Astrocyte of the spinal cord (primary cell): ENCODE measurements around the gene FAM13C.
"Not testable (repeated sequence)": the region's sequence is repeated elsewhere in the genome, so short reads cannot be mapped to it uniquely, and the experiment has no call there.

Experiments used
- DNase-seq: peaks from one replicate; pipeline ENCODE4 v3.0.0; 2011; ENCODE audit warnings: low read depth, low spot score
- H3K4me3 ChIP-seq: 2 replicates; pipeline ENCODE4 v1.5.1; 2011; ENCODE audit warnings: low read depth, mild to moderate bottlenecking, low read length, moderate library complexity
- in situ Hi-C: cut with HindIII; loops from 2 replicates; pipeline ENCODE4 v1.10.0; 2017; ENCODE audit warnings: low sequenced_read_pairs
- TF ChIP-seq, protein P1 (sequence below): IDR thresholded peaks from 2 replicates; pipeline ENCODE4 v1.5.1; 2012; ENCODE audit warnings: low read depth, mild to moderate bottlenecking, low read length, inconsistent platforms

Gene FAM13C

DNA sequence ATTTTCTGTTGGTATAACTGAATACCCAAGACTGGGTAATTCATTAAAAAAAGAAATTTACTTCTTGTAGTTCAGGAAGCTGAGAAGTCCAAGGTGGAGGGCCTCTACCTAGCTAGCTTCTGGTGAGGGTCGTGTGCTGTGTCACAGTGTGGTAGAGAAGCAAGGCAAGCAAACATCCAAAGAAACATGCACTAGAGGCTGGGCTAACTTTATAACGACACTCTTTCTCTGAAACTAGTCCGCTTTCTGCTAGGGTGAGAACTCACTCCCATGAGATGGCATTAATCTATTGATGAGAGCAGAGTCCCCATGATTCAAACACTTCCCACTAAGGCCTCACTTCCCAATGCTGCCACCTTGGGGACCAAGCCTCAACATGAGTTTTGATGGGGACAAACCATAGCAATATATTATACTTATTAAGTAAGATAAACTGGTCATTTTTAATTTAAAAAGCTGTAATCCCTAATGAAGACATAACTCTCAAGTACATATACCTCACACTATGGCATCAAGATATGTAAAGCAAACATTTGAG is 135.1 kb downstream of the FAM13C start:
- in situ Hi-C loops, result no loop called here
- H3K4me3 ChIP-seq, result no peak overlapping the region
- no peak for DNase-seq
- TF ChIP-seq, protein P1, sequence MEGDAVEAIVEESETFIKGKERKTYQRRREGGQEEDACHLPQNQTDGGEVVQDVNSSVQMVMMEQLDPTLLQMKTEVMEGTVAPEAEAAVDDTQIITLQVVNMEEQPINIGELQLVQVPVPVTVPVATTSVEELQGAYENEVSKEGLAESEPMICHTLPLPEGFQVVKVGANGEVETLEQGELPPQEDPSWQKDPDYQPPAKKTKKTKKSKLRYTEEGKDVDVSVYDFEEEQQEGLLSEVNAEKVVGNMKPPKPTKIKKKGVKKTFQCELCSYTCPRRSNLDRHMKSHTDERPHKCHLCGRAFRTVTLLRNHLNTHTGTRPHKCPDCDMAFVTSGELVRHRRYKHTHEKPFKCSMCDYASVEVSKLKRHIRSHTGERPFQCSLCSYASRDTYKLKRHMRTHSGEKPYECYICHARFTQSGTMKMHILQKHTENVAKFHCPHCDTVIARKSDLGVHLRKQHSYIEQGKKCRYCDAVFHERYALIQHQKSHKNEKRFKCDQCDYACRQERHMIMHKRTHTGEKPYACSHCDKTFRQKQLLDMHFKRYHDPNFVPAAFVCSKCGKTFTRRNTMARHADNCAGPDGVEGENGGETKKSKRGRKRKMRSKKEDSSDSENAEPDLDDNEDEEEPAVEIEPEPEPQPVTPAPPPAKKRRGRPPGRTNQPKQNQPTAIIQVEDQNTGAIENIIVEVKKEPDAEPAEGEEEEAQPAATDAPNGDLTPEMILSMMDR, result no peak

DNA sequence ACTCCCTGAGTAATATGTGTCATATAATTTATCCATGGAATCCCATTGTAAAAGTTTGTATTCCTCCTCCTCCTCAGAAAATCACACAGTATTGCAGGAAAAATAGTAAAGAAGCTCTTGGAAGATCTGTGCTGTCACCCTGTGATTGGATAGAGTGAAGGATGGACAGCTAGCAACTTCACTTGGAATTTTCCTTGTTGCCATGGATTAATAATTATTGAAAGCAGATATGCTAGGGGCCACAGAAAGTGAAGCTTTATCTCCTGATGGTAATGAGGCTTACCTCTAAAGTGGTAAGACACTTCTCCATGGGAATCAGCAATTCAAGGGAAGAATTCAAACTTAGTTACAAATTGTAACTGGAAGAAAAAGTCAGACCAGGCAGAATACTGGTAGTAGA is 137.1 kb downstream of the FAM13C start:
- TF ChIP-seq, protein P1, result no peak
- in situ Hi-C loops, result no loop called here
- no peak for DNase-seq
- no peak overlapping the region for H3K4me3 ChIP-seq

DNA sequence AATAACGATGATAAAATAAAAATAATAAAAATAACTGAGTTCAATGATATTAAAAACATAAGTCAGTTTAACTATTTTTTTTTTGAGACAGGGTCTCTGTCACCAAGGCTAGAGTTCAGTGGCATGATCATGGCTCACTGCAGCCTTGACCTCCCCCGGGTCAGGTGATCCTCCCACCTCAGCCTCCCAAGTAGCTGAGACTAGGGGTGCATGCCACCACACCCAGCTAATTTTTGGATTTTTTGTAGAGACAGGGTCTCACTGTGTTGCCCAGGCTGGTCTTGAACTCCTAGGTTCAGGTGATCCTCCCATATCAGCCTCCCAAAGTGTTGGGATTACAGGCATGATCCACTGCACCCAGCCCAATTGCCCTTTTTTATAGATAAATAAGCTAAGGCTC is 138.8 kb downstream of the FAM13C start:
- in situ Hi-C loops, H3K4me3 ChIP-seq, DNase-seq: not testable (repeated sequence)

DNA sequence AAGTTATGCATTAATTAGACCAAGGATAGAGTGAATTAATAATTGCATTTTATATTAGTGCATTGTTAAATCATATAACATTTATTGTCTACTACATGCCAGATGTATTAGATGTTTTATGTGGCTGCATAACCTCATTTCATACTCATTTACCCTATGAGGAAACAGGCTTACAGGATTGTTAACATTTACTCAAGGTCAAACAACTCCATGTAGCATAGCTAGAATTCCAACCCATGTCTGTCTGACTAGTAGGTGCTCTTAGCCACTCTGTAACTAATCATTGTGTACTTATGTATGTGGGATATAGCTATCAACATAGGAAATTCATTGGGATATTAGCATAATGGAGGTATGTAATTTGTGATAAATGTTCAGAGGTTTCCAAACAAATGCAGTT is 139.6 kb downstream of the FAM13C start:
- DNase-seq, result no peak
- TF ChIP-seq, protein P1, result no peak
- H3K4me3 ChIP-seq, result no peak overlapping the region
- in situ Hi-C loops, result no loop called here

DNA sequence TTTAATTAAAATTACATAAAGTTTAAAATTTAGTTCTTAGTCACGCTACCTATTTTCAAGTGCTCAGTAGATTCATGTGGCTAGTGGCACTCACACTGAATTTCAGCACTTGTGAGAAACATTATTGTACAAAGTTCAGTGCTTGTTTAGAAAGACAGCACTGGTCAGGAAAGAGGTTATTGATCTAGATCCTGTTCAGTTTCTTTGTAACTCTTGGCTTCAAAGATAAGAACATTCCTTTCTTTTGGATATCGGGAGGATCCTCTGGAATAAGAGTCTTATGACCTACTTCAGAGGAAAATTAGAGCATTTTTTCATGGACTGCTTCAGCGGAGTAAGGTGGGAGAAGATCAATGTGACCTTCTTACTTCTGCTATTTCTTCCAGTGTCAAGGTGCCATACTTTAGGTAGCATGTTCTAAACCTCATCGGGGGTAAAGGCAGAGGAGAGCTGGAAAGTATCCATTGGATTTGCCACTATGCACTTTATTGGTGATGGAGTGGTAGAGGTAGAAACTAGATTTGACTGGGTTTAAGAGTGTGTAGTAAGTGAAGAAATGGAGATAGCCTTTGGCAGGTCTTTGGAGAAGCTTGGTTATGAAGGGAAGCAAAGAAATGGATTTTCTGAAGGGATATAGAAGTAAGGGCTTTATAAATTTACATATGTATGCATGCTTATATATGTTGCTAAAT is 146.0 kb downstream of the FAM13C start:
- in situ Hi-C loops, result no loop called here
- no peak overlapping the region for H3K4me3 ChIP-seq
- TF ChIP-seq, protein P1, result no peak
- DNase-seq, result no peak

DNA sequence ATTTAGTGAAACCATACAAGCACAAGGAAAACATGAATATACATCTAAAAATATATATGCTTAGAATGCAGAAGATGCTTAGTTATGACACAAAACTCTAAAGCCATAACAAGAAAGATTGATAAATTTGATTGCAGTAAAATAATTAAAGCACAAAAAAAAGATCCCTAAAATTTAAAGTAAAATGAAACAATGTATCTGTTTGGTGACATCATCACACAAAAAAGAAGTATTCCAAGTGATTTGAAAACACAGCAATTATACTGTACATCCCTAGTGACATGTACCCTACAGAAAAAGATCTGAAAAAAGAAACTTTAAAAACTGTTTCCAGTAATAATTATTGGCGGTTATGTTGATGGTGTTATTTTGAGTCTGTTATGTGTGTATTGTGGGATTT is 148.2 kb downstream of the FAM13C start:
- DNase-seq, result no peak
- TF ChIP-seq, protein P1, result no peak
- in situ Hi-C loops, result no loop called here
- H3K4me3 ChIP-seq, result no peak overlapping the region

DNA sequence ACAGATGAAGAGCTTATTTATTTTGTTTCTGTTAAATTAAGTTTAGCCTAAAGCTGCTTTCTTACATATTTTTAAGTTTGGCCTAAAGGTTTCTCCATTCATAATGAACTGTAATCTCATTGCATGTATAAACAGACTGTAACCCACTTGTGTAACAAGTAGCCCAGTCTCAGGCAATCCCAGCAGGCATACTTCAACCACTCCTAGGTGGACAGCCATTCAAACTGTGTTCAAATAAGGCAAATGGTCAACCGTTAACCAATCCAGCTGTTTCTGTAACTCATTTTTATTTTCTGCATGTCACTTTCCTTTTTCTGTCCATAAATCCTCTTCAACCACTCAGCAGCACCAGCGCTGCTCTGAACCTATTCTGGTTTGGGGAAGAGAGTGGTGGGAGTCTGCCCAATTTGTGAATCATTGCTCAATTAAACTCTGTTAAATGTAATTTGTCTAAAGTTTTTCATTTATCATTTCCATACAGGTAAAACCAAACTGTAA is 150.0 kb downstream of the FAM13C start:
- no peak overlapping the region for H3K4me3 ChIP-seq
- in situ Hi-C loops, result no loop called here
- TF ChIP-seq, protein P1, result no peak

More for the DNA sequence above, 150.0 kb downstream of the FAM13C start:
- DNase-seq, result no peak
